Activated CD4-positive, CD25-positive, alpha-beta regulatory T cell treated with anti-CD3 and anti-CD28 coated beads, Interleukin-2, amount 50 U/mL, for 24 hours (primary cell): ENCODE data around the gene CHD9NB.

ENCODE experiments used
- ATAC-seq, 2 donors: fragments of 150-1000 bp; cut with Tn5 transposase; one replicate each; pipeline ENCODE4 v1.10.0; 2021; ENCODE audit warnings: mild to moderate bottlenecking in 1 of 2, moderate library complexity in 1 of 2

Gene CHD9NB

DNA sequence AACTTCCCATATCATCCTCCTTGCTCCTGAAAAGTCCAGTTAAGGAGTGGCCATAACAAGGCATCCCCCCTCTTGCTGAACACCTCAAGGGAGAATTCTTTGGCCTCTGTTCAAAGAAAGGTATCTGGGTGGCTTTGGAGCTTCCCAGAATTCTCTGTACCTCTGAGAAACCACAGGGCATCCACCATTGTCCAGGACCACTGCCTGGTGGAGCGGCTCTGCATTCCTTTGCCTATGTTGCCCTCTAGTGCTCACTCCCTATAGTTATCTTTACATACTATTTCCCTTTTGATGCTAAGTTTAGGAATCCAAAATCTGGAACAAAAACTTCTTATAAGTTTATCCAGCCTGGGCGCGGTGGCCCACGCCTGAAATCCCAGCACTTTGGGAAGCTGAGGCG is 30.3 kb downstream of the CHD9NB start:
- no peak for ATAC-seq

DNA sequence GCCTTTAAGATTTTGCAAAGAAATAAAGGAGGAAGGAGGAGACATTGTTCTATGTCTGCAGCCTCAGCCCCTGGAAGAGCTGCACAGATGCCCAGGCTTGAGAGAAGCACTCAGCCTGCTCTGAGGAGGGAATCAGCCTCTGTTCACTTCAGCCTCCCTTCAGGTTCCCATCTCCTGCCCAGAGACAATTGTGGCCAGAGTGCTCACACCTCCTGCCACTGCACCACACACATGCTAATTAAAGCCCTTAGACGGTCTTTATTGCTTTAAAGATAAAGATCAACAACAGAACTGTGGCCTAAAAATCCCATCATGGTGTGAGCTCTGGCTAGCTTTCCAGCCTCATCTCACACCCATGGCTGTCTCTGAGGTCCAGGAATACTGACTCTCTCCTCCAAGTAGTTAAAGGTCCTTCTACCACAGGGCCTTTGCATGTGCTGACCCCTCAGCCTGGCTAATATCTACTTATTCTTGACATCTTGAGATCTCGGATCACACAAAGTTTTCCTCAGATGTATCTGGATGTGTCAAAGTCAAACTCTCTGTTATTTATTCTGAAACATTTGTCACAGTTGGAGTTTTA is 33.8 kb downstream of the CHD9NB start:
- ATAC-seq: no peak

DNA sequence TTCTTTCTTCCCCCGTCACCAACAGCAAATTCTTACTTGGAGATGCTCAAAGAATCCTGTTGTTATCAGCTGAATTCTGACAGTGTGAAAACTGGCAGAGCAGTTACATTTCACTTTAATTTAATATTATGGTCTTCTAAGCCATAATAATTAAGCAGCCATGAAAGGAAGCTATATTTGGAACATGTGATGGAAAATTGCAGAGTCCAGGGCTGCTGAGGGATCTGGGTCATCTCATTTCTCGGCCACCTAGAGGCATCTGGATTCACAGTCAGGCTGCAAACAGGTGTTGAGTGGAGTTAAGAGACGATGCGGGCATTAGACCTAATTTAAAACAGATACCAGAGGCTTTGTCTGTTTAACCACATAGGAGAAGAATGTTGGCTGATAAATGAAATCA is 38.4 kb downstream of the CHD9NB start:
- ATAC-seq: no peak

DNA sequence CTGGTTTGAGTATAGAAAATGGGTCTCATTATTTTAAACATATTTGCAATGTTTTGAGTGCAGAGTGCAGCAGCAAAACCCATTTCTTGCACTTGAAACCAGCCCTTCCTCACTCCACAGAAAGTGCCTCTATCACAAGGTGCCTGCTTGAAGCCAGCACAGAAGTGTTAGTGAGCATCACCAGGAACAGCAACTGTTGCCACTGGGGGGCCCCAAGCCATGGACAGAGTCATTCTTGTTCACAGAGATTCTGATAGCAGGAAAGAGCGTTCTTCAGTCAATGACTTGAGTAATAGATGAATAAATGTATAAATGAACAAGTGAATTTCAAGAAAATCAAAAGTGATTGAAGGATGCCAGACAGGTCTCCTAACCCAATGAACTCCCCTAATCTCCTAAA is 45.6 kb downstream of the CHD9NB start:
- ATAC-seq: no peak

DNA sequence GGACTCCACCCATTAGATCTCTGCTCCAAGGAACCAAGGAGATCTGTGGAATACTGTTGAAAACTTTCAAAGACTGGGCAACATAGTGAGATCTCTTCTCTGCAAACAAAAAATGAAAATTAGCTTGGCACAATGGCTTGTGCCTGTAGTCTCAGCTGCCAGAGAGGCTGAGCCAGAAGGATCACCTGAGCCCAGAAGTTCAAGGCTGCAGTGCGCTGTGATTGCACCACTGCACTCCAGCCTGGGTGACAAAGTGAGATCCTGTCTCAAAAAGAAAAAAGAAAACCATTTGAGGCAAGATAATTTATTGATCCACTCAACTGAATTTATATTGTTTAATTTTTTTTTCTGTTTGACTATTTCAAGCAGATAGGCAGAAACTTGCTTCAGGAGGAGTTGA is 54.8 kb downstream of the CHD9NB start:
- no peak for ATAC-seq

DNA sequence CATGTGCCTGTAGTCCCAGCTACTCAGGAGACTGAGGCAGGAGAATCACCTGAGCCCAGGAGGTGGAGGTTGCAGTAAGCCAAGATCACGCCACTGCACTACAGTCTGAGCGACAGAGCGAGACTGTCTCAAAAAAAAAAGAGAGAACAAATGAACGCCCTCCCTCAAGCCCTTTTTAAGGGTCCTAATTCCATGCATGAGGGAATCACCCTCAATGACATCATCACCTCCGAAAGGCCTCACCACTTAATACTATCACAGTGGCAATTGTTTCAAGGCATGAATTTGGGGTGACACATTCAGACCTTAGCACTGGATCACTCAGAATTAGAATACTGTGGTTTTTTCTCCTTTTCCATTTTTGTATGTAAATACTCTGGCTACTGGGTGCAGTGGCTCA is 57.8 kb downstream of the CHD9NB start:
- ATAC-seq: no peak

DNA sequence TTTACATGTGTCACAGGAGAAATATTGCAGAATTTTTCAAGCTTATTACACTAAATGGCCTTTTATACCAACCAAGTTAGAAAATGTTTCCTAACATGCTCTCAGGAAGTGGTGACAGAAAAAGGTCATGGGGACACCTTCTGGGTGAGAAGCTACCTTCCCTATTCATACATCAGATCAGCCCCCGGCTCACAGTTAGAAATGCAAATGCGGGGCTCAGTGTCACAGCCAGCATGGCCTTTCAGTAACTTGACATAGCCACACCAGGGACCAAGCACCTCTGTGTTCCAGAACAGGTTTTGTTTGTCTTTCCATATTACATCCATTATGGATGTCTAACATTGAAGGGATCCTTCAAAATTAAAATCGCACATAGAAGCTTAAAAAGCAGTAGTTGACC is 59.5 kb downstream of the CHD9NB start:
- no peak for ATAC-seq

DNA sequence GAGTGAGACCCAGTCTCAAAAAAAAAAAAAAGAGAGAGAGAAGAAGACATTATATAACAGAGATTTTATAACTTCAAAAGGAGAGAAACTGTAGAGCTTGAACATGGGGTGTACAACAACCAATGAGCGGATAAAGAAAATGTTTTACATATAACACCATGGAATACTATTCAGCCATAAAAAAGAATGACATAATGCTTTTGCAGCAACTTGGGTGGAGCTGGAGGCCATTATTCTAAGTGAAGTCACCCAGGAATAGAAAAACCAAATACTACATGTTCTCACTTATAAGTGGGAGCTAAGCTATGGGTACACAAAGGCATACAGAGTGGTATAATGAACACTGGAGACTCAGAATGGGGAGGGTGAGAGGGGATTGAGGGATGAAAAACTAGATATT is 61.1 kb downstream of the CHD9NB start:
- ATAC-seq: no peak
